GM19455 (cell line): ENCODE results near the gene NOP9.
"Not testable (repeated sequence)": the region's sequence is repeated elsewhere in the genome, so short reads cannot be mapped to it uniquely, and the experiment has no call there.

Experiments
- ATAC-seq: cut with Tn5 transposase; IDR thresholded peaks from one replicate; pipeline ENCODE4 v1.9.1; 2021; ENCODE audit not compliant: unreplicated experiment

The NOP9 gene

DNA sequence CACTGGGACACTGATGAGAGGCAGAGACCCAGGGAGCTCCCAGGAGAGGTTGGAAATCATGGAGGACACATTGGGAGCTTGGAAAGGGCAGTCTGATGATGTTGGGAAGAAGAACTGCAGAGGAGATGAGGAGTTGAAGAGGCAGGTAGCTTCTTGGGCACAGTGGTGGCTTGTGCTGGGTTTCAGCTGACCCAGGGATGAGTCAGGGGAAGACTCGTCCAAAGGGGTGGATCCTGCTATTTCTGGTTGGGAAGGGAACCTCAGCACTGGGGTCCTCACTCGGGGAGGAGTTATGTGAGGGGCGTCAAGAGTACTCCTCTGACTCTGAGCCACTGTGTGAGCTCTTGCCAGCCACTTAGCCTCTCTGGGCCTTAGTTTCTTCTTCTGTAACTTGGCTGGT, 23.7 kb downstream of the NOP9 start:
- ATAC-seq = no peak

DNA sequence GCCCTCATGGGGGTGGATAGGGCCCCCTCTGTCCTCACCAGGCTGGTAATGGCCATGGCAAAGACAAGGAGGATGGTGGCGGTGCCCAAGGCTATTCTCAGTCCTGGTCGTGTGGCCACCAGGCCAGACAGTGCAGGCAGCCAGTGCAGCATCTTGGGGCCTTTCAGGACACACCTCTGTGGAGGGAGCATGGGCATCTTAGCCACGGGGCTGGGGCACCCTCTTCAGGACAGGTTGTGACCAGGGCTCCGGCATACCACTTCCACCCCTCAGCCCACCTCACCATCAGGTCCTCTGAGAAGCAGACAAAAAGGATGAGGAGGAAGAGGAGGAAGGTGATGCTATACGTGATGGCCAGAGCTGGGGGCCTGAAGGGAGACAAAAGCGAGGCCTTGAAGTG, 24.4 kb downstream of the NOP9 start:
- ATAC-seq = no peak

DNA sequence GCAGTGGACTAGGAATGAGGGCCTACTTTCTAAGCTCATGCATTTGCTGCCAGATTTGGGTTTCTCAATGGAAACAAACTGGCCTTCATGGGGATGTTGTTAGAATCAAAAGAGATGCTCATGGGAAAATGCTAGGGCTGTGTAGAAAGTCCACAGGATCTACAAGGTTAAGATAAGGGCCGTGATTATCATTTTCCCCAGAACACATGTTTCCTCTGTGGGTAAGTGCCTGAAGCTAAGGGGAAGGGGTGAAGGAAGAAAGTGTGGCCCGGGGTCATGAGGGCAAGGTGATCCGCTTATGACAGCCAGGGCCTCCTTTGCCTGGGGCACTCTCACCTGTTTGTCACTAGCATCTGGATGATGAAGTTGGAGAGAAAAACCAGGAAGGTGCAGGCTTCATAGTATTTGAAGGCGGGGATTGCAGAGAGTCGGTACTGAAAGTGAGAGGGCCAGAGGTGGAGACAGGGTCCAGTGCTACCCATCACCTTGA, 25.4 kb downstream of the NOP9 start:
- ATAC-seq = no peak

DNA sequence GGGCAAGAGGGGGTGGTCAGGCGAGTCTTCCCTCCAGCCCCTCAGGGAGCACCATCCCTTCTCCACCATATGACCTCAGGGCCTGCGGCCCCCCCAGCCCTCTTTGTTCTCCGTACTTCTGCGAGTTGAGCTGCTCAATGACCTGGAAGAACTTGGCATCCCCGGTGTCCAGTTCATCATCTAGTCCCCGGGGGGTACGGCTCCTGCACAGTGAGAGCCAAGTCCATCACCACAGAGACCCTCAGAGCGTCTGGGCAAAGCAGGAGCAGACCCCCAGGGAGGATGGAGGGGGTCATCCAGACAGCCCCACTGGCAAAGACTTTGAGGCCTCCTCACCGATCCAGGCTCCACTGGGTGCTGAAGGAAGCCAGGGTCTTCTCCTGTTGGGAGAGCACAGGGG, 26.3 kb downstream of the NOP9 start:
- no peak for ATAC-seq

DNA sequence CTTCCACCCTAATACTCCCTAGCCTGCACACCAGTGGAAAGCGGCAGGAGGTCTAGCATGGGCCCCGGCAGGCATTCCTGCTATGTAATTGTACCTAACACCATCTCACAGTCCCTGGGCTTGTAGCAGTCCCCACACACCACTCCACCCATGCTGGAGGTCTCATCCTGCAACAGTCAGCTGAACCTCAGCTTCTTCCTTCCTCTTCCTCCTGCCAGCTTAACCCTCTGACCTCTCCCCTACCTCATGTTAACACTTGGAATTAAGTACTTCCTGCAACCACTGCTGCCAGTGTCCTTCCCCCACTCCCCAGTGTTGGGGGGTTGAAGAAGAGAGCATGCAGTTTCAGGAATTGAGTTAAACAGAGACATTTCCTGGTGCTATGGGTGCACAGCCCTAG, 27.7 kb downstream of the NOP9 start:
- ATAC-seq = no peak

DNA sequence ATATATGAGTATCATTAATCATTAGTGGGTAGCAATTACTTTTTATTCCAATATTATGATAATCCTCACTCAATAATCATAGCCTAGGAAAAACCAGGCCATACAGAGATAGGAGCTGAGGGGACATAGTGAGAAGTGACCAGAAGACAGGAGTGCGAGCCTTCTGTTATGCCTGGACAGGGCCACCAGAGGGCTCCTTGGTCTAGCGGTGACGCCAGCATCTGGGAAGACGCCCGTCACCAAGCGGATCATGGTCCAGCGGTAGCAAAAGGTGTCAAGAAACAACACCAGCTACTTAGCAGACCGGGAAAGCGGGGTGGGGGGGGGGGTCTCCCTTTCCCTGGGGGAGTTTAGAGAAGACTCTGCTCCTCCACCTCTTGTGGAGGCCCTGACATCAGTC, 28.3 kb downstream of the NOP9 start:
- ATAC-seq = not testable (repeated sequence)

DNA sequence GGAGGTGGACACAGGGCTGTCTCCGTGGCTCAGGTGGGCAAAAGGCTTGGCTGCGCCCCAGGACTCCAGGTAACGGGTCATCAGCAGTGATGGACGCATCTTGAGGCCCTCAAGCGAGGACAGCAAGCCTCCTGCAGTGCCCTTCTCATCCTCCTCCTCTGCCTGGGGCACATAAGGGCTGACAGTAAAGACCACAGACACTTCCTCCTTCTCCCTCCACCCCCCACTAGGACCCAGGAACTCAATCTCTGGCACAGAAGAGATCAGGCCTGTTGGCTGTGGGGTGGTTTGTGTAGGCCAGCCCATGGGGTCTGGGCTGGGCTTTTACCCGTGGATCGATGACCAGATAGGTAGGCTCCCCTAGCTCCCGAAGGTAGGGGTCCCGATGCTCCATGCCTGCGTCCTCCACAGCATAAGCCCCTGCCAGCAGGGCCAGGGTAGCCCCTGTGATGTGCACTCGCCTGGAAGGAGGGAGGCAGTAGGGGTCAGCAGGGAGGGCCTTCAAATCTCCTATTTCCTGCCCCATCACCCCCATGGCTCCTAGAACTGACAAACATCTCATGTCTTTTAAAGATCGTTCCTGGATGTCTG, 29.5 kb downstream of the NOP9 start:
- no peak for ATAC-seq

DNA sequence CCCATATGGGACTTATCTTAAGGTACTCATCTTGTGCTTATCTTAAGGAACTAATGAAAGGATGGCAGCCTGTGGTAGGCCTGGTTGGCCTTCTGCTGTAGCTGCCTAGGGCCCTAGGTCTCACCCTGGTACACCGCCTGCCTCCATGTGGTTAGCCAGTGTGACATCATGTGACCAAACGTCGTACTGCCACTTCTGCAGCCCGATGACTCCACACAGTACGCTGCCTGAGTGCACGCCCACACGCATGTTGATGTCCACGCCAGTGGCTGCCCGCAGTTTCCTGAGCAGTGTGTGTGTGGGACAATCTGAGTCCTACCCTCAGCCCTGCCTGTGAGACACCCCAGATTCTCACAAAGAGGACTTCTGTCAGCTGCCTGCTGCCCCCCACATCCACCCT, 30.1 kb downstream of the NOP9 start:
- ATAC-seq = no peak

DNA sequence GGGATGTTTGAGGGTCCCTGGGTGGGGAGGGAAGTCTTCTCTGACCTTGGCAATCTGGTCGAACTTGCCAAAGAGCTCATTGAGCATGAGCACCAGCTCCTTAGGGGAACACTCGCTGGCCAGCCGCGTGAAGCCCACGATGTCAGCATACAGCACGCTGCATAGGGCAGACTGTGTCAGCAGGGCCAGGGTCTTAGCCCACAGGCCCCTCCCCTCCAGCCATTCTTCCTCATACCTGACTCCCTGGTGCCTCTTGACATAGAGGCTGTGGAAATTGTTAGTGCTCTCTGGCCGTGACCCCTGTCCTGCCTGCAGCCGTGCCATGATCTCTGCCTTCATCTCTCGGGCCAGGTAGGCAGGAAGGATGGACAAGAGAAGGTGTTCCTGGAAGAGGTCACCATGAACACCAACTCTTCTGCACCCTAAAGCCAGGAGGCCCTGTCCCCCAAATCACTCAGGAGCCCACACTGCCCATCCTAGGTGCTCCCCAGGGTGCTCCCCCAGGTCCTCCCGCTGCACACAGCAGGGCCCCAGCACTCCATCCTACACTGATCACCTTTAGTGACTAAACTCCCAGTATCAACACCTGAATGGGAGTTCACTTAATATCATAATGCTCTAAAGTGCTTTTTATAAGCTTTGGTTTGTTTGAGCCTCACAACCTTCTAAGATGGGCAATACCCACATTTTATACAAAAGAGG, 31.5 kb downstream of the NOP9 start:
- ATAC-seq = no peak

DNA sequence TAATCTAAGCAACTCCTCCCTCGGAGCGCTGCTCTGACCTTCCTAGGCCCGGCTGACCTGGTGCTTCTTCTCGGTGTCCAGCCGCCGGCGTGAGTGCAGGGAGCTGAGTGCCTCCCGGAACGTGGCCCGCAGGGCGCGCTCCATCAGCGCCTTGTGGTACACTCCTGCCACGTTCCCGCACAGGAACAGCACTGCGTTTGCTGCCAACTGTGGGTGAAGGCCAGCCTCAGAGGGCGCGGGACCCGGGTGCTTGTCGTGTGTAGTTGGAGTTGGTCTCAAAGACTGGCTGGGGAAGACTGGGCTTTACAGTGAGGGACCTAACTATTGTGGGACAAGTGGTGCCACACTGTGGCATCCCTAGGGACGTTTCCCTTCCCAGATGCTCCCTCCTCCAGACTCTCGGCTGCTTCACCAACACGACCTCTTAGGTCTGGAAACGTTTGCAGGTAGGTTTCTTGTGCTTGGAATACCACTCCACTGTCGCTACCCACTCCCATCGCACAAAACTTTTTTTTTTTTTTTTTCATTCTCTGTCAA, 32.1 kb downstream of the NOP9 start:
- no peak for ATAC-seq

DNA sequence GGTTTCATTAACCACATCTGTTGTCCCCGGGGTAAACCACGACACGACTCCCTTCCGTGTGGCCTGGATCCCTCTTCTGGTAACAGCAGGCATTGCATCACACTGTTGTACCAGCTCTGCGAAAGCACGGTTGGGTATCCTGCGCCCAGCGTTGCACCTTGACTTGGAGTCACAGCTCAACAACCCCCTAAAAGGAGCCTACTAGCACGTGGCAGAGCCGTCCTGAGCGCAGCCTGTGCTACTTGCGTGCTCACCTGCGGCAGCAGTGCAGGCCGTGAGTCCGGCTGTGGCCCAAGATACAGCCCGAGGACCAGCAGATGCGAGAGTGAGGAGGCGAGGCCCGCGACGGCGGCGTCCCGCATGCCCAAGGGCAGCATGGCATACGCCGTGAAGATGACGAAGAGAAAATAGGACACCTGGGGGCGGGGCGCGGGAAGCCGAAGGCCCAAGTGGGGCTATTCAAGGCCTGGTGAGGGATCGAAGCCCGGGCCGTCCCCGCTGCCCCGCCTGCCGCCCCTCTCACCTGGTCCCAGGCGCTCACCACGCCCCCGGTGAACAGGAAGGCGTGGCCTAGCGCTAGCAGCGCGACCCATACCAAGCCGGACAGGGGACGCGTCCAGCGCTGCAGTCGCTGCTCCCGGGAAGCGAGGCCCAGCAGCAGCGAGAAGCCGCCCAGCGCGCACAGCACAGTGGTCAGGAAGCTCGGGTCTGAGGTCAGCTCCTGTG, 32.8 kb downstream of the NOP9 start:
- peak; percentile 67 for ATAC-seq

DNA sequence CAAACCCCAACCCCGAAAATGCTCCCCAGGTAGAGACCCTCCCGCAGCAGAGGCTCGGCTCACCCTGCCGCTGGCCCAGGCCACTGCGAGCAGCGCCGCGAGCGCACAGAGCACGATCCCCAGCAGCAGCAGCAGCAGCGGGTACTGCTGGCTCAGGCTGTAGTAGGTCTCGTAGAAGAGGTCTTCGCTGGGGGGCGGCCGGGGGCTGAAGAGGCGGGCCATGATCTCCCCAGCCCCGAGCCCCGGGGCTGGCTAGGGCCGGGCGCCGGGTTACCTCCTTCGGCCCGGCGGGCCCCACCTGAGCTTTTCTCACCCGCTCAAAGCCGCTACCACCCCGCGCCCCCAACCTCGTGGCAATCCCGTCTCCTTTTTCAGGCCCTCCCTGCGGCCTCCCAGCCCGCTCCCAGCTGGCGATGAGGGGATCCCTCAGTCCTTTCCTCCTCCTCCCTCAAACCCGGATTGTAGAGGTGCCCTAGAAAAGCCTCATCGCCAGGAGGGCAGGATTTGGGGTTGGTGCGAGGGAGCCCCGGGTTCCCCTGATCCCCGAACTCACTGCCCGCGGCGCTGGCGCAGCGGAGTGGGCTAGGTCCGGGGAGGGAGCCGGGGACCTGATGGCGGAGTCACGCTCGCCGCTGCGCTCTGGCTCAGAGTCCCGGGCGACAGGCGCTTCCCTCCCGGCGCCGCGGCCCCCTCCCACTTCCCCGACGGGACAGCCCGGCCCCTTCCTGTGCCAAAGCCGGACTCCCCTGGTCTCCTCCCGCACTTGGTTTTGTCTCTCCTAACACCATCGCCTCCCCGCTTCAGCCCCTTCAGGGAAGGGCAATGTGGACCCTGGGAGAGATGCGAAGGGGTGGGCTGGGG, 35.0 kb downstream of the NOP9 start, which contains the start of gene ADCY4:
Gene ADCY4 (minus strand): TSS at position 641 of the 861 bp plus-strand sequence. CDS start 419 bp downstream, at position 222.
- ATAC-seq = no peak

DNA sequence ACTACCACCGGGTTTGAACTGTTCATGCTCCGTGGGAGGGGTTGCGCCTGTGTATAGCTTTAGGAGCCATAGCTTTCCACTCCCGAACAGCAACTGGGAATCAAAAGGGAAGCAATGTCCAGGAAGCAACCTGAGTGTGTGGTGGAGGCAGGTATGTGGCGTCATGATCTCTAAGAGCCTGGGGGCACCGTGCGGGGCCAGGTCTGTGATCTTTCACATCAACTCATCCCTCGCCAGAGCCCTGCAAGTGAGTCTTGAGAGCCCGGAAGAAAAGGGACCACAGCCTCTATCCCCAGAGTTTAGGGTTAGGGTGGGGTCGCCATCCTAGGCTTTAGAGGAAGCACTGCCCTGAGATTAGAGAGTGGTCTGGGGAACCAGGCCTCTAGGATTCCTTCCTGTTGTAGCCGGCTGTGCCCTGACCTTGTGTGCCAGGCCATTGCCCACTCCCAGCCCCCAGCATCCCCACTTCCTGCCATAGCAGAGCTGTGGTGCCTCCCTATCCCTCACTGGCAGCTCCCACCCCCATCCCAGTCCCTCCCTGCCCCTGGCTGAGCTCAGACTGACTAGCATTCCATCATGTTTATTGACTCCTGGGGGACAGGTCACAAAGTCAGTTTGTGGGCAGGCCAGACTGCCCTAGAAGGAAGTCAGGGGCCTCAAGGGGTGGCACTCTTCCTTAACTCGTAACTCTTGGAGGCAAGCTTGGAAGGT, 36.0 kb downstream of the NOP9 start:
- ATAC-seq = no peak

DNA sequence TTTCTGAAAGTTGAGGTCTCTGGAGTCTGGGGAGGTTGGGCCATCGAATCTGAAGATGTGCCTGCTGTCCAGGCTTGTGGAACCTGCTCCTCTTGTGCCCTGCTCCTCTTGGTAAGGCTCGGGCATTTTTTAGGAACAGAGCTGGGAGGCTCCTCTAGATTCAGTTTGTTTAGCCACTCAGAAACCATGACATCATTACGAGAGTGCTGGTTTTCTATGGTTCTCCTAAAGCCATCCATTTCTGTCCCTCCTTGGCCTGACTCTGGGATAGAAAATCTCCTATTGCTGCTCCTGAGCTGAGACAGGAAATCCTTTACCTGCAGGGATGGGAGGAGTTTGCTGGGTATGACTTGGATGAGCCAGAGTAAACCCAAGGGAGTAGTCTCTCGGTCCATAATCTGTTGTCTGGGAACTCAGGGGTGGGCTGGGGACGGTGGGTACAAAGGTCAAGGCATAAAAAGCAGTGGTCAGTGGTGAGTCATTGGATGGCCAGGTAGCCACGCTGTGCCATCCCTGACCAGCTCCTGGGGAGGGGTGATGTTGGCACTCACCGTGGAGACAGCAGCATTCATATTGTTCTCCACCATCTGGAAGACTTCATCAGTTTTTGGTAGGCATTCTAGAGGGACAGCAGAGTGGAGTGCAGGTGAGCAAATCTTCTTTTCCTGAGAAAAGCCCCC, 37.6 kb downstream of the NOP9 start:
- no peak for ATAC-seq

DNA sequence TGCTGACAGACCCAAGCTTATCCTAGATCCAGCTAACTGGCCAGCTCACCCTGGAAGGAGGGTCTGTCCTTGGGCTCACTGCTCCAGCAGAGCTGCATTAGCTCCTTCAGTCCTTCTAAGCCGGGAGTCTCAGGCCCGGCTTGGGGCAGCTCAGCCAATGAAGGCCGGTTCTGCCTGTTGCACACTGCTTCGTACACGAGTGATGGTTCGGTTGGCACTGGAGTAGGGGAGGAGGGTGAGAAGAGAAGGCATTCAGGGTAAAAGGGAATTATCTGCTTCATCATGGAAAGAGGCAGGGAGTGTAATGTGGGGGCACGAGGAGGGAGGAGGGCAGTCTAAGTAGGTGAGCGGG, 38.1 kb downstream of the NOP9 start:
- ATAC-seq = no peak

DNA sequence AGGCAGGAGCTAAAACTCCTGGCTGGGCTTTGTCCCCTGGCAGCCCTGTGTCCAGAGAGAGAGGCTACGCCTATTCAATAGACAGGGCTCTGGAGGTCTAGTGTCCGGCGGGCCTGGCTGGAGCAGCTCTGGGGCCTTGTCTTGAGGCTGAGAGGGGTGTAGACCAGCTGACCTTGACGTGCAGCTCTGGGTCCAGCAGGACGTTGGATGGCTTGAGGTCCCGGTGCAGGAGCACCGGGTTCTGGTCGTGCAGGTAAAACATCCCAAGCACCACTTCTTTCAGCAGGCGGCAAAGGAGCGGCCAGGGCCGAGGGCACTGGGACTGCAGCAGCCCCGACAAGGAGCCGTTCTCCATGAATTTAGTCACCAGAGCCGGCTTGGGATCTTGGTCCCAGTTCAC, 39.2 kb downstream of the NOP9 start:
- ATAC-seq = no peak

DNA sequence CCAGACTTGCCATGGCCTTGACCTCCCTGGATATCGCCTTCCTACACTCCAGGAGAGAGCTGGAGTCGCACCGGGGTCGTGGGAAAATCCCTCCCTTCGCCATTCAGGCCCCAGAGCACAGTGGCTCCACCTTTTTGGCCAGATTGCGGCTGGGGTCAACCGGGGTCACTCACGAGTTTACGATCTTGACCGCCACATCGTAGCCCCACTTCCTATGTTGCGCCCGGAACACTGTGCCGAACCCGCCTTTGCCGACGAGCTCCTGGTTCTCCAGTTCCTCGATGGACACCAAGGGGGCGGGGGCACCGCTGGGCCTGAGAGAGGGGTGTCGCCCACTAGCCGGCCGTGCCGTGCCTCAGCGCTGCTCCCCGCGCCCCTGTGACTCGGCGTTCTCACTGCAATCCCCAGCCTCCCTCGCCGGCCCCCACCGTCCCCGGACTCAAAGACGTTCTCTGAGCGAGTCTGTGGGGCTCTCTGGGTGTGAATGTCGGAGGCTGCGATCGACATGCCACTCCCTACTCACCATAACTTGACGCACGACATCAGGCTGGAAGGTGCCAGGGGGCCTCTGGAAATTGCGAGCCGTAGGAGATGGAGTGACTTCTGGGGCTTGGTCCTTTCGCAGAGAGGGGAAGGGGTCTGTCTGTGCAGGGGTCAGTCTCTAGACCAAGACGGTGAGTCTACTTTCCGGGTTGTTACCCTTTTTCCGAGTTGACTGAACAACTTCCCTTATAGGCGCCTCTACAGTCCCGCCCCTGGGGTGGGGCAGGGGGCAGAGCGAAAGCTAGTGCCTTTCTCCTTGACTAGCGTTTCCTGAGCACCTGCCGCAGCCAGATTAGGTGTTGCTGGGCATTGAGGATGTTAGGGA, 39.9 kb downstream of the NOP9 start, which contains the start of gene RIPK3:
Gene RIPK3 (minus strand): TSS at position 708 of the 868 bp plus-strand sequence. CDS start 165 bp downstream, at position 543.
- peak; percentile 88 for ATAC-seq

DNA sequence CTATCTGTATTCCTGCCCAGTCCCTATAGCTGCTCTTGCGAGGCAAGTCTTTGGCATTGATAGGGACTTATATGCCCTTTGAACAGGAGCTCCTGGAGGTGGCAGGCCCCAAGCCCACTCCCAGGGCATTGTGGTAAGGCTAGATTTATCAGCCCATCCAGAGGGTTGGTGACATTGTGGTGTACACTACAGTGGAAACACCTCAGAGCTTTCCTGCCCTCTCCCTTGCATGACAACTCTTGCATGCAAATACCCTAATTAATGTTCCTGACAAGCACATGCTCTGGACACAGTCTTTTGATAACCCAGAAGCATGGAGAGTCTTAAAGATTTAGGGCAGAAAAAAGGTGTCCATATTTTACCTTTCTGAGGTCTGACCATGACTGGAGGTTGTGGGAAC, 41.0 kb downstream of the NOP9 start:
- ATAC-seq = no peak

DNA sequence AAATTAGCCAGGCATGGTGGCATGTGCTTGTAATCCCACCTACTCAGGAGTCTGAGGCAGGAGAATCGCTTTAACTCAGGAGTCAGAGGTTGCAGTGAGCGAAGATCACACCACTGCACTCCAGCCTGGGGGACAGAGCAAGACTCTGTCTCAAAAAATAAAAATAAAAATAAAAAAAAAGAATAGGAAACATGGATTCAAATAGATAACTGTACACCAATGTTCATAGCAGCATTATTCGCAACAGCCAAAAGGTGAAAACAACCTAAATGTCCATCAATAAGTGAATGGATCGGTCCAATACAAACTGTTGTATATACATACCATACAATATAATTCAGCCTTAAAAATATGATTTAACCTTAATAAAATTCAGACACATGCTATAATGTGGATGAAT, 43.2 kb downstream of the NOP9 start:
- ATAC-seq = no peak
